Colon (tissue), 2 donors: ENCODE results near the gene FKBP11.

Source experiments
- FAIRE-seq: peaks from 2 replicates; lab custom pipeline; 2012; peaks lifted over from hg19 to GRCh38; lab: Jason Lieb, UNC
- donor health status: control.
- donor health status: control.

The FKBP11 gene

DNA sequence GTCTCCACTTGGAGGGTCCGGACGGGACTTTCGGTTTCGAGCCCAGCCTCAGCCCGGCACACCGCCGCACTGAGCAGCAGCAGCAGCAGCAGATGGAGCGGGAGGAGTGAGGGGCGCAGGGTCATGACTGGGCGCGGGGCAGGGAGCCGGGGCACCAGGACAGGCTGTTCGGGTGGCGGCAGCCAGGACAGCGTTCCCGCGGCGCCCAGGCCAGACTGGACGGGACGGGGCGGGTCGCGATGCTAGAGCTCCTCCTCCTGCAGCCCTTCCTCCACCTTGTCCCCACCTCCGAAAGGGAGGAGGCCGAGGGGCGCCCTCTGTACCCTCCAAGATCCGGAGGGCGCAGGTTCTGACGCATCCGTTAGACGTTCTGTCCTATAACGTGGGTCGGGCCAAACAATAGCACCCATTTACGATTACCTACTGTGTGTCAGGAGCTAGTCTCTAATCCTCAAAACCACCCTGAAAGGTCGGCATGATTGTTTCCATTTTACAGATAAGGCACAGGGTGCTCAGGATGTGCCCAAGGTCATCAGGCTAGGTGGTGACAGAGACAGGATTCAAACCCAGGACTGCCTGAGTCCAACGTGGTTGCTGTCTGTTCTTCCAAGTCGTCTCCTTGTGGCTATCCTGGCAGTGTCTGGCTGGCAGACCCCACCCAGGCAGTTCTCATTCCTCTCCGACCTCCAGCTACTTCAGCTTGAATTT, at the start of gene FKBP11:
Gene FKBP11 (minus strand): TSS at position 189 of the 708 bp plus-strand sequence. CDS start 64 bp downstream, at position 125.
- no peak for FAIRE-seq

DNA sequence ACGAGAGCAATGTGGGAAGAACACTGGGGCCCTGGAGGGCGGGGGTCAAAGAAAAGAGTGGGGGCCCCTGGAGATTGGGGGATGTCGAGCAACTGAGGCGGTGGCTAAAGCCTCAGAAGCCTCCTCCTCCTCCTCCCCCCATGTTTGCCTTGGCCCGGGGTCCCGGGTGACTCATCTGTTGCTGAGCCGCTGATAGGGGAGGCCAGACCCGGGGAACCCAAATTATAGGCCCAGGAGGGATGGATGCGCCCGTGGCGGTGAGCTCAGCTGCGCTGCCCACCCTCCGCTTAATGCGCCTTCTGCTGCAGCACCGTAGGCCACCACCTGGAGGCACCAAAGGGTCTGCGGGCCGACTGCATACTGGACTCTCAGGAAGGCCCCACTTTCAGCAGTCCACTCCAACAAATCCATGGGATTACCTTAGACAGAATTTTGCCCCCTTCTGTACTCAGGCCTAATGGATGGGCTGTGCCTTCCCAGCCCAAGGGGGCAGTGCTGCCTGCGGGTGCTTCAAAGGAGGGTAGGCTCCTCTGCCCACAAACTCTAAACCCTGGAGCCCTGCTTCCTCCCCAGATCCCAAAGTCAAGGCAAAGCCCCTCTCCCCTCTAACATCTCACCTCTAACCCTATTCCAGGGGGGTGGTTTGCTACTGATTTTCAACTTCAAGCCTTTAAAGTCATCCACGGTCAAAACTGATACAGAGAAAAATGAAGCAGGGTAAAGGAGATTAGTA, 48.8 kb upstream of the FKBP11 start:
- FAIRE-seq: no peak

DNA sequence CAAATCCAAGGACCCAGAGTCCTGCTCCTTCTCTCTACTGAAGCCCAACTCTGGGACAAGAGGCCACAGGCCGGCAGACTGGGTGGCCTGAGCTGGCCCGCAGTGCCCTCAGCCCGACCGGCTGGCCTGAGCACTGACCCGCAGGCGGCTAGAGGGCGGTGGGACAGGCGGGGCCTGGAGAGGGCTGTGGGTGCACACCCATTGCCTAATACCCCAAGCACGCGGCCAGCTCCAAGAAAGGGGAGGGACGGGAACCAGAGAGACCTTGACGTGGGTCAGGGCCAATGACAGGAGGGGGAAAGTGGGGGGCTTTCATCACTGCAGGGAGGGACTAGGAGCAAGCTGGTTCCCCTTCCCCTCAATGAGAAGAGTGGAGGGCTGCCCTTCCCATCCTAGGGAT, 48.2 kb upstream of the FKBP11 start:
- no peak for FAIRE-seq

DNA sequence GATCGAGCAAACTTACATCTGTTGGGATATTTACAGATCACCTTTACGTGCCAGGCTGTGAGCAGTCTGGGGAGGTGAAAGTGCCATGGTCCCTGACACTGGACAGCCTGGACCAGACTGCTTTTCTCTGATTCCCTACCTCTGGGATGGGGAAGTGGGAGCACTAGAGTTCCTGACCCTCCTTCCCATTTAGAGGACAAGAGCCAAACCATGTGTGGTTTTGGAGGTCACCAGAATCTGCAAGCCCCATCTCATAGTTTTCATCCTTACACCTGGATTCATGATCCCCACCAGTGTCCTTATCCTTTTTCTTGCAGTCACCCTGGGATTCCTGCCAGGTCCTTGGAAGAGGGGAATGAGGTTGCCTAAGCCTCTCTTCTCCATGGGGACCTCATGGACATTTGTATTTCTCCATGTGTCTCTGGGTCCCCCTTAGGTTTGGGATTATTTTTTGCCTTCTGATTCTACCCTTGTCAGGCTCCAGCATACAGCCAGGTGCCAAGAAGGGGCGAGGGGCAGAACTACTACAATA, 47.7 kb upstream of the FKBP11 start:
- FAIRE-seq: no peak

DNA sequence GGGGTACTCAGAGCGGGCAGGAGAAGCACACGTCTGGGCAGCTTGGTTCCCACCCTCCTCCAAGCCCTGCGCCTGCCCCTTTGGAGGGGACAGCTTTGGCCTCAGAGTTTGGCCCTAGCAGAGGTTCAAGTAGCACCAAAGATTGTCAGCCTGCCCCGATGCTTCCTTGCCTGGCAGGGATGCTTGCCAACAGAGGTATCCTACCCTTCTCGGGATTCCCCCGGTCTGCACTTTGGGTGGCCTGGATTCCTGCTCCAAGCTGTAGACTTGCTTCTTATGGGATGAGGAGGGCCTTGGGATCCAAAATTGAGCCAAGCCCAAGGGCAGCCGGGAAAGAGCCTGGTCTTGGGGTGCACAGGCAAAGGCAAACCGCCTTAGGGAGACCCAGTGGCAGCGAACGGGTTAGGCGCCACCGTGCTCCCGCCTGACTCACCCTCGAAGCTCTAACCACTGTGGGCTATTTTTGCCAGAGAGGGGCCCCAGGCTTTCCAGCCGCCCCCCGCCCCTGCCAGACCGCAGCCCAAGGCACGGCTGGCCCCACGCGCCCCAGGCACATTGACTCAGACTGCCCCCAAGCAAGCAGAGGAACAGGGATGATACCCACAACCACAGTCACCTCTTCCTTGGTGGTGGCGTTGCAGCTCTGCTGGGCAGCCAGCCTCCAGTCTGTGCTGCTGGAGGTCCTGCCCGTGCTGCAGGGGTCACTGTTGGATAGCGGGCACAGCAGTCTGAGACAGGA, 47.1 kb upstream of the FKBP11 start:
- FAIRE-seq: no peak

DNA sequence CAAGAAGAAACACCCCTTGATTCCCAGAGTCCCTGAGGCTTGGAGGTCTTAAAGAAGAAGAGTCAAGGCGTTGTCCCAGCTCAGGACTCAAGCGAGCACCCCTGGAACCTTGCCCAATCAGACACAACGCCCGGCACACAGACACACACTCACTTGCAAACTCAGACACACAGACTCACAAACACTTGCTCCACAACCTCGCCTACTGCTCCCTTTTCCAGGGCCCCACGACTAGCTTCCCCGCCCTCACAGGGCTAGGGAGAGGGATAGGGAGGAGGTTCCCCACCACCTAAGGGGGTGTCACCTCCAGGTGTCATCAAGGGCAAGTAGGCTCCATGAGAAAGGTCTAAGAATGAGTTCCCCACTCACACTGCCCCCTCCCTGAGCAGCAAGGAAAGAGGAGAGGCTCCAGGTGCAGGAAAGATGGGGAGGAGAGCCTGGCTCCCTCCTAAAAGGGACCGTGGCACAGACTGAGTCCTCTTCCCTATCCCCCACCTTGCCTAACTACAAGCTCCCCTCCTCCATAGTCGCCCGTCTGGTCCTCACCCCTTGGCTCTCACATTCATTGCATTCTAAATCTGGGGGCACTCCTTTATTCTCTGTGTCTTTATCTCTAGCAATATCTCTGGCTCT, 45.5 kb upstream of the FKBP11 start:
- FAIRE-seq: no peak

DNA sequence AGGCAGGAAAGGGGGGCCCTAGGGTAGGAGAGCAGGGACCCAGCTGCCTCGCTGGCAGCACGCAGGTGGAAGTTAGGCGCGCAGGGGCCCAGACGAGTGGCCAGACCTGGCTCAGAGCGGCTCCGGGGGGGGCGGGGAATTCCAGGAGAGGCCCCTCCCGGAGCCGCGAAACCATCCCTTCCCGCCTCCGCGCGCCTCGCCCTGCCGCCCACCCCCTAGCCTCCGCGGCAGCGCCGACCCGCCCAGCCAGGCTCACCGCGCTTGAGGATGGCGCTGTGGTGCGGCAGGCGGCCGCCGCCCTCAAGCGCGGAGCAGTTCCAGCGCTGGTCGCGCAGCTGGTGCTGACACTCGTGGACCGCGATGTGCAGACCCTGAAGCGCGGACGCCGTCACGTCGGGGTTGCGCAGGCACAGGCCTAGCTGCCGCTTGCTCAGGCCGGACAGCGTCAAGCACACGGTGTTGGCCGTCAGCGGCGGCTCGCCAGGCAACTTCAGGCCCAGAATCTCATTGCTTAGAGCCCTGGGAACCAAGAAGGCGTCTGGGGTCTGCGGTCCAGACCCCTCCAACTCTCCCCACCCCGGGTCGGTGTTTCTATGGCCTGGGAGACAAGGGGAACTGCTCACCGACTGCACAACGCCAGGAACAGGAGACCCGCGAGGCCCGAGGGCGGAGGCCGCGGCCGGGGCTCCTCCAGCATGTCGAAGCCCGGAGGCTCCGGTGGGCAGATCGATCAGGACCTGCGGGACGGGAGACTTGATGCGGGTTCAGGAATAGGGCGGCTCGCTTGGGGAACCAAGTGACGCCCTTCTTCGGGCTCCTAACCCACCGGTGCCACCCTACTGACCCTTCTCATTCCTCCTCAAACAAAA, 44.8 kb upstream of the FKBP11 start:
- FAIRE-seq: no peak

DNA sequence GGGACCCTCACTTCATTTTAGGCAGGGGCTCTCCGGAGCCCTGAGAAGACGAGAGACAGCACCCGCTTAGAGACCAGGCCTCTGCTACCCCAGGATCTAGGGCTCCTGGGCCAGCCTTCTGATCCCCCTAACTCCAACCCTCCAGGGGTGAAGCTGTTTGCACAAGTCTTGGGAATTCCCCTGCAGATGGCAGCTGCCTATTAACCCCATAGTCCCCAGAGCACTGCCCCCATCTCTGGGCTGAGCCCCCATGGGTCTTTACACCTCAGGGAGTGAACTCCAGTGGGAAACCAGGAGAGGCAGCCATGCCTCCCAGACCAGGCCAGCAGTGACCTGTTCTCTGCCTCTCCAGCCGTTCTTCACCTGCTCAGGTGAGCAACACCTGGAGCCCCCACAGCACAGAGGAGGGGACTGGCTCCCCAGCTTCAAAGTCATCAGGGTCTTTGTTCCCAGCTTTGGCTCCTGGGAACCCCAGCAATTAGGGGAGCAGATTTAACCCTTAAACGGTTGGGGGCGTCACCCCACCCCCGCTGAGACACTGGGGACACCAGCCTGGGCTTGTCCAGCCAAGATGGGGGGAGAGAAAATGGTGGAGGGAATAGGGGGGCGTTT, 44.0 kb upstream of the FKBP11 start:
- no peak for FAIRE-seq

DNA sequence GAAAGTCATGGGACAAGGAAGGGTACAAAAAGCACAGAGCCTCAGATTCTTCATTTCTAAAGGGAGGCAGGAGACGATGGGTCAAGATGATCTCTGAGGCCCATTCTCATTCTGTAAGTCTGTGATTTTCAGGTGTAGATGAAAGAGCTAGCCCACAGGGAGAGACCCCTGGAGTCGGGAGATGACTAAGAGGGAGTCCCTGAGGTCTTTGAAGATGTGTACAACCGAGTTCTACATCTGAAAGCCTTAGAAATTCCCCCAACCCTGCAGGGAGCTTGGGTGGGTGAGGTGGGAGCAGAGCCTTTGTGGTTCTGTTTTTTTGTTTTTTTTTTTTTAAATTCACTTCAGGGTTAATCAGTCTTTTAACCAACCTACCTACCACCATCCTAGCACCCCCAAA, 43.2 kb upstream of the FKBP11 start:
- FAIRE-seq: no peak

DNA sequence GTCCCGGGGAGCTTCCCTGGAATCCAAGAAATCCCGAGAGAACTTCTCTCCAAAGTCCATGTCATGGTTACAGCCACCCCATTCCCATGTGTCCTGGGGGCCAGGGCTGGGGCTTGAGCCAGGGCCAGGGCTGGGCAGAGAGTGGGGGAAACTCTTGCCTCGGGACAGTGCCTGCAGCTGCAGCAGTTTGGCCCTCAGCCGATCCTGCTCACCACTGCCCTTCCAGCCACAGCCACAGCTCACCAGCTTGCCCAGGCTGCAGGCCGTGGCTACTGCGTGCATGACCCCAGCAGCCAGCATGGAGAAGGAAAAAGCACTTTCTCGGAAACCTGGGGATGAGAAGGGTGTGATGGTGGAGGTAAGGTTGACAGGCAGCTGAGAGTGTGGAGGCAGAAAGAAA, 42.7 kb upstream of the FKBP11 start:
- no peak for FAIRE-seq

DNA sequence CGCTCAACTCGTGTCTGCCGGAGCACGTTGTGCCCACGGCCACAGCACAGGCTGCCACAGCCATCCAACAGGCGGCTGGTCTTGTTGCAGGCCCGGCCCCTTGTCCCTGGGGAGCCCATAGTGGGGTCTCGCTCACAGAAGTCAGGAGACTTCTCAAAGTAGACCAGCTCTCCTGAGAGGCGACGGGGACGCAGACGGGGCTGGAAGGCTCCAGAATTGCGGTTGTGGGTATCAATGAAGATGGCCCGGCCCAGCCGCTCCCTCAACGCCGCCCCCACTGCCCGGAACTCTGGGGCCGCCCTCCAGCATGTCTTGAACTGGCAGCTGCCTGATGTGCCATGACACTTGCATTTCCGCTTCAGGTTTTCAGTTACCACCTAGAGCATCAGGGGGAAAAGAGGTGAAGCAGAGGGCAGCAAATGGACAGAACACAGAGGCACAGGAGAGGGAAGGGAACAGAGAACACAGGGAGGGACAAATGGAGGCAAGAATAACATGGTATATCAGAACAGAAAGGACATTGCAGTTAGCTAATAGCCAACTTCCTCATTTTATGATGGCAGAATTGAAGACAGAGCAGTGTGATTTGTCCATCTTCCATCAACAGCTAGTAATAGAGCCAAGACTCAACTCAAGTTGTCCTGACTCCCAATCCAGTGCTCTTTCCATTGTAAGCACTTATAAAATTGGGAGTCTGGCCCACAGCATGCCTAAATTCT, 41.0 kb upstream of the FKBP11 start:
- FAIRE-seq: no peak

DNA sequence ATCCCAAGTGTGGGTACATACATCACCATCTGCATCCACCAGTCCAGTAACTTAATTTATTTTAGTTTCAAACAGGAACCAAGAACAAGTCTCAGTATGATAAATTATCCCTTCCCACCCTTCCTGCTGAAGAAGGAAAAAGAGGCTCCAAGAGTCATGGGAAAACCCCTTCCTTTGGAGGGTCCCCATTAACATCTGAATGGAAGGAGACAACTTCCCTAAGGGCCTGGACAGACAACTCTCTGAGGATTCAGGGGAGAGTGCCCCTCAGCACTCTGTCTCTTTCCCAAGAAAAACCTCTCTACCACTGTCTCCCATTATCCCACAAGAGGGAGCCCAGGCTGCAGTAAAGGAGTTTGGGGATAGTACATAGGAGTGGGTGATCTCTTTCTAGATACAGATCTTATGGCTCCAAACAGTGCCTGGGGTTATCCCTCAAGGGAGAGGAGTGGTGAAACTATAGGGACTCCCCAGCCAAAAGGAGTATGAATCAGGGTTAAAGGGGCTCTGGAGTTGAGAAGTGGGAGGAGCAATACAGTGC, 40.1 kb upstream of the FKBP11 start:
- FAIRE-seq: no peak

DNA sequence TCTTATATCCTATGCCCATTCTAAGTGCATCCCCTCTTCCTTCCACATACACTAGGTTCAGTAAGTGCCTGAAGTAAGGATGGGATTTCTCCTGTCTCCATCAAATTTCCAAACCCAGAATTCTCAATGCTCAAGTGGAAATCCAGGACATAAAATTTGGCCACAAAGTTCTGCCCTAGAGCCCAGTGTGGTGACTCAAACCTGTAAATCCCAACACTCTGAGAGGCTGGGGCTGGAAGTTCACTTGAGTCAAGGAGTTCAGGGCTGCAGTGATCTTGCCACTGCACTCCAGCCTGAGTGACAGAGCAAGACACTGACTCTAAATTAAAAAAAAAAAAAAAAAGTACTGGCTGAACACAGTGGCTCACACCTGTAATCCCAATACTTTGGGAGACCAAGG, 36.5 kb upstream of the FKBP11 start:
- FAIRE-seq: no peak

DNA sequence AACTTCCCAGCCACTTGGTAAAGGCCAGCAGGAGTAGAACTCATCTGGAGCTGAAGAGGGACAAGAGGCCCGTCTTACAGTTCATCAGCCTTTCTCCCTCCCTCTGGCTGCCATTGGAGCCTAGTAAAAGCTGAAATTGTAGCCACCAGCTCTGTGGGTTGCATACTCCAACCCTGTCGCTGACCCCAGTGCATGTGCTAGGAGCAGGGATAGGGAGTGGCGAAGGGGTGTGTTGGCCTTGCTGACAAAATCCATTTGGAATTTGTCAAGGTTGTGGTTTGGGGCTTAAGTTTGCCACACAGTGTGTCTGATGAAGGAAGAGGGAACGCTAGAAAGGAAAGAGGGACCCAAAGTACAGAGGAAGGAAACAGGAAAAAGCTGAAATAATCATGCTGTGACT, 36.0 kb upstream of the FKBP11 start:
- FAIRE-seq: no peak

DNA sequence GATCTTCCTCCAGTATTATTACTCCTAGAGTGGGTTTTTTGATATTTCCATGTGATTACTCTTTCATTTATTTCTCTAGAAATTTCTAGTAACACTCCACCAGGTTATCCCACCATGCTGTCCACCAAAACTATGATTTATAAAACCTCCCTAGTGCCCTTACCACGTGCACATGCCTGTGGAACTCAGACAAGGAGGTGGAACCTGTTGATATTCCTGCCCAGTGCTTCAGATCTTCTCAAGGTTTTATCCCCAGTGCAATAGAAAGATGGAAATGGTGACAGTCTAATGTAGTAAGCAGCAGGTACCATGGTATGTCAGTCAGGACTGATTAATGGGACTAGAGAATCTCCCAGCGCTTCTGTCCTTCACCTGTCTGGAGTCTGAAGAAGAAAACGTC, 35.5 kb upstream of the FKBP11 start:
- FAIRE-seq: no peak

DNA sequence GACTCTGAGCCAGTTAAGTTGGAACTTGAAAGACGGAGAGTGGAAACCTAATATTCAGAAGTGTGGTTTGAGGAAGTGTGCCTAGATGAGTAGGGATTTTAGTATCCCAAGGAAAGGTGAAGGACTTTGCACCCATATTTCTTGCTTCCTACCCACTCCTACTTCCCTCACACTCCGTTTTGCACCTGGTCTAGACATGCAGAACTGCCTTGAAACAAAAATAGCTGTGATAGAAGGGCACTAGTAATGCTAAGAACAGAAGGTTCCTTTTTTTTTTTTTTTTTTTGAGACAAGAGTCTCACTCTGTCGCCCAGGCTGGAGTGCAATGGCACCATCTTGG, 32.7 kb upstream of the FKBP11 start:
- no peak for FAIRE-seq

DNA sequence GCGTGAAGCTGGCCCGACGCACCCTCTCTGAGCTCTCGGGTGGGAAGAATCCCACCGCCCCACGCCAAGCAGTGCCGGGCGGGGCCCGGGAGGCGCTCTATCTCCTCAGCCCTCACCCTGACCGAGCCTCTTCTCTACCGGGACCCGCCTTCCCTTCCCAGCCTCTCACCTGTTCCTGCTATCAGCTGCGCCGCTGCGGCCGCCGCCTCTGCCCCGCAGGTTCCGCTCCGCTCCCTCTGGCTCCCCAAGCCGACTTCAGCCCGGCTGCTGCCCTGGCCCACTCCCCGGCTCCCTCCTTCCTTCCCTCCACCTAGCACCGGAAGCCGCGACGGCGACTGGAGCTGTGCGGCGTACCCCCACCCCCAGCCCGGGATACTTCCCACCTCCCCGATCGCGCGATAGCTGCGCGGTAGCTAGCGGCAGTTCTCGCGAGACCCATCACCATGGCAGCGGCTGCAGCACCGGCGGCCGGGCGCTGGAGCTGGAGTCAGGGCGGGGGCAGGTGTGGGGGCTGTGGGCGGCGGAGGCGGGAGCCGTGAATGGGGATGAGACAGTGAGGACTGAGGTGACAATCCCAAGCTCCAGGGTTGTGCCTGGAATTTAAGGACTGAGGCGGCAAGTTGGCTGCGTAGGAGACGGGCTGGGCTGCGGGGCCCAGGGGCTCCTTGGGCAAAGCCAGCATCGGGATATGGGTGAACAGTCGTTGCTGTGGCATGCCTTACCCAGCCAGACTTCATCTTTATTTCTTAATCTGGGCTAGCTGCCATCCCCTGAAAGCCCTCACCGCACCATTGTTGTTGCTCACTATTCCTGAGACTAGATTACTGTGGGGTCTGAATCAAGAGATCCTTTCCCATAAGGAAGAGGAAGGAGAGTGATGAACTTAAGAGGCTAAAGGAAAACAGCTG, 32.1 kb upstream of the FKBP11 start, which contains the start of gene ARF3:
Gene ARF3 (minus strand): TSS at position 347 of the 908 bp plus-strand sequence. CDS start 16,392 bp downstream, outside the sequence.
- no peak for FAIRE-seq

DNA sequence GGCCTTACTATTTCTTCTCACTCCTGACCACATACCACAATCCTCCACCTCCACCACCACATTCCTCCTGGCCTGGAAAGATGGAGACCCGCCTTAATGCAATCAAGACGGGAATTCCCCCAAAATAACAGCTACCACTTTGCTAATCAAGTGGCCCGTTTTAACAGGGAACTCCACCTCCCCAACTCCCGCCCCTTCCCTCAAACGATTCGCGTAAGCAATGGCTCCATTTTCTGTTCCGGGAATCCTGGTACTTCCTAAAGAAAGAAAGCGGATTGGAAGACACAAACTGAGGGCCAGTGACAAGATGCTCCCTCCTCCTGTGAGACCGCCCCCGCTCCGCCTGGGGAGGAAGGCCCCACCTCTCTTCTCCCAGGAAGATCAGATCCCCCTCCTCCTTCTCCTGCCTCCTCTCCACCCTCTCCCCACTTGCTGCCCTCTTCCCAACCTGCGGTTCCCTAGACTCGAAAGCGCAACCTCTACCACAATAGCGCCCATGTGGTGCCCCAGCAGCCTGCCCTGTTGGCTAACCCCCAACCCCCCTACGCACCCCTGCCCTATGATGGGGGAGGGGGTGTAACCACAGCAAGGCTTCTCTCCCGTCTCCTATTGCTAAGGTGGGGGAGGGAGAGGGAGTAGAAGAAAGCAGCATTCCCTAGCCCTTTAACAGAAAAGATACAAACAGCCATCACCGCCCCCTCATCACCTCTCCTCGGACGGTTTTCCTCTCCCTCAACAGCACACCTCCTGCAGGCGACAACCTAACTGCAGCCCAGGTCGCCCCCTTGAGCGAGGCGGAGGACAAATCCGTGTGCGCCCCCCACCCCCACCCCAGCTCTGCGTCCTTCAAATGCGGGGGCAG, 31.2 kb upstream of the FKBP11 start:
- no peak for FAIRE-seq
